BJ (cell line): Measurements from ENCODE around the gene TRIM2. TPM values are rescaled to one million over a fixed set of nuclear protein-coding genes. Genes with fewer than 3 reads are reported as not detected.

Source experiments
- CTCF ChIA-PET: fragments of 350-600 bp; formaldehyde crosslinking; extraction: SDS; loops from one replicate; lab custom pipeline; 2021; ENCODE audit warnings: antibody characterized with exemption, inconsistent platforms; lab: Yijun Ruan, JAX
- POLR2A ChIA-PET: fragments of 300-600 bp; sonication (Branson Sonifier 250); formaldehyde crosslinking; extraction: SDS; loops from one replicate; lab custom pipeline; 2021; ENCODE audit warnings: antibody characterized with exemption; lab: Charles Lee
- DNase-seq: peaks from one replicate; pipeline ENCODE4 v3.0.0-alpha.2; 2011; ENCODE audit warnings: low read depth
- H3K27me3 ChIP-seq: 2 replicates; pipeline ENCODE4 v1.6.0; 2011; ENCODE audit warnings: low read length; ENCODE audit not compliant: control insufficient read depth, insufficient read depth
- H3K36me3 ChIP-seq: 2 replicates; pipeline ENCODE4 v1.5.1; 2011; ENCODE audit warnings: low read length; ENCODE audit not compliant: control insufficient read depth, insufficient read depth
- H3K4me3 ChIP-seq: 2 replicates; pipeline ENCODE4 v1.5.1; 2011; ENCODE audit warnings: low read depth, mild to moderate bottlenecking, control low read depth, low read length
- CTCF ChIP-seq: IDR thresholded peaks from 2 replicates; pipeline ENCODE4 v1.5.1; 2011; ENCODE audit warnings: low read depth, mild to moderate bottlenecking, control low read depth, inconsistent platforms, low read length, moderate library complexity; ENCODE audit not compliant: insufficient read depth
- polyA plus RNA-seq: library from polyadenylated mRNA; depleted of rRNA; stranded (reverse); fragments of >200 nt; gene quantifications from 2 replicates; pipeline ENCODE4 v1.2.3, GENCODE V29; 2011

The TRIM2 gene
- polyA plus RNA-seq, 1 experiment = 34.1 TPM

DNA sequence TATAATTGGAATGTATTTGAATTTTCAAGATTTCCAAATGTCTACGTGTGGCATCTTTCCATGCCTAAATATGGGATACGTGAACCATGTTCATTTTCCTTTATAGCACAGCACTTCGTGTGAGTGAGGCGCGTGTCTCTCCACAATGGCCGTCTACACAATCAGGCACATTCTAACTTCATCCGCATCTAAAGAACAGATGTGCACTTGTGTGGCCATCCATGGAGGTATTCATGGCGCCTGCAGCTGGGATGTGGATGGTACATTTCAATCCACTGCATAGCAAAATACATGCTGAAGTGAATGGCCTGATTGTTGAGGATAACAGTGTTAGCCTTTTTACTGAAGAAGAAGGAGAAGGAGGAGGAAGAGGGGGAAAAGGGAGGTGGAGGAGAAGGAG, 34.5 kb upstream of the TRIM2 start:
- no peak for TF ChIP-seq CTCF
- ChIA-PET POLR2A (no interaction called here), CTCF (interaction anchor here (0.8 to 1.2 kb wide), 3 partner anchors 8 to 13 kb away, joined by 3 read pairs; no protein-coding TSS in a partner anchor)
- Histone ChIP-seq H3K4me3 (no peak overlapping the region), H3K27me3 (no peaks in the 10 kb centered on the region; the same call in 1 of the 2 replicates), H3K36me3 (no peaks in the 10 kb centered on the region)
- DNase-seq = no peak

DNA sequence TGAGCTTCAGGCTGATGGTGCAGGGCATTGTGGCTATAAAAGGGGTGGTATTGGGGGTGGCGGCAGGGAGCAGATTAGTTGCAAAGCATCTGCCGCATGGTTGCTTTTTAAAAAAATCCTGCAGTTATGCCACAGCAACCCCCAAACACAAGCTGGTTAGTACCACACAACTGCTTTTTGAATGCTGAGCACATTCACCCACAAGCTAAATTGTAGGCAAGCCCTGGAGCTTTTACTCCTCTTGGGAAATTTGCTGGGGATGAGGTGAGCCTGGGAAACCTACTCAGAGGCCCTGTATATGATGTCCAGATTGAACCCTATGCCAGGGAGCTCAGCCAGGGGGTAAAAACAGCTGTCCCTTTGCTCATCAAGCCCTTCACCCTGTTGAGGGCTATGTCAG, 33.8 kb upstream of the TRIM2 start:
- CTCF ChIA-PET = interaction anchor here (0.8 to 1.0 kb wide), 3 partner anchors 9 to 13 kb away, joined by 3 to 4 read pairs (median 3); no protein-coding TSS in a partner anchor

GRCh38 chr4:153174821-153175567, 29.2 kb upstream of the TRIM2 start:
- H3K4me3 ChIP-seq = no peak overlapping the region
- no peaks in the 10 kb centered on the region; the same call in 1 of the 2 replicates for H3K27me3 ChIP-seq
- no peak for DNase-seq
- H3K36me3 ChIP-seq = no peaks in the 10 kb centered on the region
- TF ChIP-seq CTCF = no peak
- ChIA-PET POLR2A (no interaction called here), CTCF (no interaction called here)

More for the DNA sequence above, 33.8 kb upstream of the TRIM2 start:
- no peak overlapping the region for H3K4me3 ChIP-seq
- POLR2A ChIA-PET = no interaction called here
- no peaks in the 10 kb centered on the region for H3K36me3 ChIP-seq
- no peaks in the 10 kb centered on the region; the same call in 1 of the 2 replicates for H3K27me3 ChIP-seq
- no peak for TF ChIP-seq CTCF
- DNase-seq = no peak

GRCh38 chr4:153176938-153177337, 27.3 kb upstream of the TRIM2 start:
- Histone ChIP-seq H3K4me3 (no peak overlapping the region), H3K27me3 (no peaks in the 10 kb centered on the region; the same call in 1 of the 2 replicates), H3K36me3 (no peaks in the 10 kb centered on the region)
- ChIA-PET POLR2A (no interaction called here), CTCF (no interaction called here)
- DNase-seq = no peak
- no peak for TF ChIP-seq CTCF

DNA sequence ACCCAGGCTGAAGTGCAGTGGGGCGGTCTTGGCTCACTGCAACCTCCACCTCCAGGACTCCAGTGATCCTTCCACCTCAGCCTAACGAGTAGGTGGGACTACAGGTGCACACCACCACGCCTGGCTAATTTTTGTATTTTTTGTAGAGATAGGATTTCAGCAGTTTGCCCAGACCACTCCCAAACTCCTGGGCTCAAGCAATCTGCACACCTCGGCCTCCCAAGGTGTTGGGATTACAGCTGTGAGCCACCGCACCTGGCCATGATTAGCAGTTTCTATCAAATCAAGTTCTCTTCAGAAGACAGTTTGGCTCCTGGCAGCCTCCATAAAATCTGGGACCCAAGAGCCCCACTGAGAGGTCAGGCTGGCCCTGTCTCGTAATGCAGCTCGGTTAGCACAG, 26.4 kb upstream of the TRIM2 start:
- CTCF ChIA-PET = interaction anchor here (1.2 kb wide), 1 partner anchor 19 kb away, joined by 3 read pairs; no protein-coding TSS in a partner anchor
- no peak for DNase-seq
- no peak overlapping the region for H3K4me3 ChIP-seq
- no peak for TF ChIP-seq CTCF
- no peaks in the 10 kb centered on the region; the same call in 1 of the 2 replicates for H3K27me3 ChIP-seq
- H3K36me3 ChIP-seq = no peaks in the 10 kb centered on the region
- POLR2A ChIA-PET = no interaction called here
